GM12878 (cell line): ENCODE results near the gene BANP. TPM values are rescaled to one million over a fixed set of nuclear protein-coding genes. Genes with fewer than 3 reads are reported as not detected.

ENCODE experiments used
- ATAC-seq: fragments of 200-7000 bp; cut with Tn5 transposase; 3 replicates; pipeline ENCODE4 v1.9.1; 2020; ENCODE audit warnings: mild to moderate bottlenecking, moderate library complexity
- BruUV-seq: library from RNA; stranded (reverse); fragments of 400-500 nt; replicated peaks from 2 replicates; lab custom pipeline; 2021; lab: Mats Ljungman, UMichigan
- CTCF ChIA-PET: fragments of 300-600 bp; sonication (Branson Sonifier 250); formaldehyde crosslinking; extraction: SDS; loops from one replicate; lab custom pipeline; 2021; ENCODE audit warnings: inconsistent platforms; lab: Yijun Ruan, JAX
- POLR2A ChIA-PET: fragments of 350-600 bp; formaldehyde crosslinking; extraction: SDS; loops from one replicate; lab custom pipeline; 2021; ENCODE audit warnings: inconsistent platforms; lab: Charles Lee
- RAD21 ChIA-PET: fragments of 300-600 bp; sonication (Branson Sonifier 250); formaldehyde crosslinking; loops from one replicate; lab custom pipeline; 2023; ENCODE audit warnings: antibody characterized with exemption; ENCODE audit not compliant: unreplicated experiment; lab: Charles Lee
- SMC1A ChIA-PET: fragments of 300-600 bp; sonication (Branson Sonifier 250); formaldehyde crosslinking; loops from one replicate; lab custom pipeline; 2023; ENCODE audit not compliant: unreplicated experiment, uncharacterized antibody; lab: Charles Lee
- DNase-seq: peaks from one replicate; pipeline ENCODE4 v3.0.0-alpha.2; 2011; ENCODE audit warnings: low read depth, low spot score
- FAIRE-seq: peaks from 3 replicates; lab custom pipeline; 2011; peaks lifted over from hg19 to GRCh38; lab: Jason Lieb, UNC
- H2AFZ ChIP-seq: 2 replicates; pipeline ENCODE4 v1.6.0; 2011; ENCODE audit warnings: low read depth, low read length, control low read depth; ENCODE audit not compliant: control insufficient read depth
- H3K27ac ChIP-seq: 2 replicates; pipeline ENCODE4 v1.5.1; 2011; ENCODE audit warnings: control low read depth; ENCODE audit not compliant: control insufficient read depth, insufficient read depth
- H3K27me3 ChIP-seq, 2 experiments: replicated peaks in 1 of 2; 2 replicates each; pipeline versions ENCODE4 v1.6.0 to v1.6.1; 2011; ENCODE audit warnings: low read length in 1 of 2; ENCODE audit not compliant: control insufficient read depth in 2 of 2, insufficient read depth in 2 of 2
- H3K36me3 ChIP-seq, 2 experiments: 2 replicates each; pipeline ENCODE4 v1.5.1; 2011; ENCODE audit warnings: low read length in 1 of 2; ENCODE audit not compliant: control insufficient read depth in 2 of 2, insufficient read depth in 2 of 2
- H3K4me1 ChIP-seq: 2 replicates; pipeline ENCODE4 v1.6.1; 2011; ENCODE audit warnings: mild to moderate bottlenecking, low read length, moderate library complexity, mixed read lengths; ENCODE audit not compliant: control insufficient read depth, insufficient read depth
- H3K4me2 ChIP-seq: 2 replicates; pipeline ENCODE4 v1.6.0; 2011; ENCODE audit warnings: control low read depth; ENCODE audit not compliant: control insufficient read depth, insufficient read depth
- H3K4me3 ChIP-seq: fragments of 200-600 bp; sonication (generic); 2 replicates; pipeline ENCODE4 v1.5.1; 2016
- H3K79me2 ChIP-seq: 2 replicates; pipeline ENCODE4 v1.6.0; 2011; ENCODE audit warnings: low read length; ENCODE audit not compliant: control insufficient read depth, insufficient read depth
- H3K9ac ChIP-seq: 2 replicates; pipeline ENCODE4 v1.8.0; 2011; ENCODE audit warnings: low read length, control low read depth, mixed read lengths; ENCODE audit not compliant: control insufficient read depth, insufficient read depth
- H3K9me3 ChIP-seq: replicated peaks from 3 replicates; pipeline ENCODE4 v1.5.1; 2011; ENCODE audit warnings: mild to moderate bottlenecking, low read length; ENCODE audit not compliant: control insufficient read depth, insufficient read depth
- H4K20me1 ChIP-seq: 2 replicates; pipeline ENCODE4 v1.6.0; 2011; ENCODE audit not compliant: control insufficient read depth, insufficient read depth
- DPF2 ChIP-seq: fragments of 450-650 bp; IDR thresholded peaks from 2 replicates; pipeline ENCODE4 v1.6.1; 2017; ENCODE audit warnings: mild to moderate bottlenecking
- E2F8 ChIP-seq: fragments of 450-650 bp; IDR thresholded peaks from 2 replicates; pipeline ENCODE4 v1.6.1; 2018; ENCODE audit warnings: mild to moderate bottlenecking, low read depth, moderate library complexity; ENCODE audit not compliant: partially characterized antibody
- HDAC2 ChIP-seq: fragments of 200-600 bp; sonication (generic); IDR thresholded peaks from 2 replicates; pipeline ENCODE4 v1.6.1; 2017
- IRF4 ChIP-seq: IDR thresholded peaks from 2 replicates; pipeline ENCODE4 v1.6.1; 2011; ENCODE audit warnings: low read depth, low read length
- NFXL1 ChIP-seq: fragments of 450-650 bp; IDR thresholded peaks from 2 replicates; pipeline ENCODE4 v1.6.1; 2017; ENCODE audit warnings: antibody characterized with exemption, mild to moderate bottlenecking, borderline replicate concordance
- NR2F1 ChIP-seq: fragments of 450-650 bp; conservative IDR thresholded peaks from 2 replicates; pipeline ENCODE4 v1.6.1; 2017; ENCODE audit warnings: mild to moderate bottlenecking
- PAX8 ChIP-seq: fragments of 450-650 bp; IDR thresholded peaks from 2 replicates; pipeline ENCODE4 v1.6.1; 2017; ENCODE audit warnings: mild to moderate bottlenecking, moderate library complexity
- RFX5 ChIP-seq: IDR thresholded peaks from 2 replicates; pipeline ENCODE4 v1.6.1; 2011; ENCODE audit warnings: low read depth, low read length, improper control_type of control experiment
- TBL1XR1 ChIP-seq: IDR thresholded peaks from 2 replicates; pipeline ENCODE4 v1.6.1; 2012; ENCODE audit warnings: low read depth, low read length, improper control_type of control experiment
- TCF7 ChIP-seq: IDR thresholded peaks from 2 replicates; pipeline ENCODE4 v1.6.1; 2014; ENCODE audit warnings: antibody characterized with exemption, borderline replicate concordance
- ZNF622 ChIP-seq: fragments of 450-650 bp; IDR thresholded peaks from 2 replicates; pipeline ENCODE4 v1.6.1; 2017; ENCODE audit warnings: mild to moderate bottlenecking, inconsistent platforms
- WGBS: methylation state at CpG from one replicate; pipeline ENCODE4 v1.1.6; 2016; ENCODE audit warnings: low lambda C conversion rate; ENCODE audit not compliant: insufficient replicate concordance, insufficient coverage; ENCODE audit errors: missing lambda C conversion rate; 5-methylcytosine and 5-hydroxymethylcytosine counted together
- in situ Hi-C: fragments of 300-500 bp; cut with MboI; formaldehyde crosslinking; loops from 9 replicates; pipeline ENCODE4 v1.14.3; 2018; ENCODE audit warnings: mixed read lengths
- intact Hi-C: fragments of 100-400 bp; cut with micrococcal nuclease; formaldehyde crosslinking; loops from one replicate; pipeline ENCODE4 v1.14.2; 2022; ENCODE audit not compliant: unreplicated experiment
- polyA plus RNA-seq, 11 experiments: library from polyadenylated mRNA; depleted of rRNA in 4 of 11; unstranded in 6 of 11; stranded (reverse) in 5 of 11; fragments of >200 nt; fragmentation: Nextera tagmentation in 4 of 11; fragmentation: Illumina TruSeq in 1 of 11; extraction: Ambion mirVana in 4 of 11; extraction: Trizol in 1 of 11; gene quantifications; 1 replicate in 1 of 11; 2 replicates in 10 of 11; pipeline versions ENCODE4 v1.2.1 to v1.2.3, GENCODE V29; 2011 to 2016; ENCODE audit warnings: inconsistent platforms in 2 of 11, missing spikeins in 2 of 11, low read depth in 1 of 11
- total RNA-seq, 4 experiments: library from RNA; depleted of rRNA in 3 of 4; stranded (reverse); fragments of >200 nt in 3 of 4; fragmentation: Illumina TruSeq in 1 of 4; extraction: Trizol in 1 of 4; gene quantifications; 2 replicates each; pipeline versions ENCODE4 v1.2.1 to v1.2.3, GENCODE V29; 2013 to 2021

BANP gene
- total and polyA plus RNA-seq, 10 of the 15 experiments (the other 5 are each of a cell fraction or from before 2014, with no cell fraction given): 3.9 to 21.9 (median 12.2) TPM

- TF ChIP-seq E2F8 (no peak), RFX5 (no peak), ZNF622 (no peak), NR2F1 (no peak)
Observed at GRCh38 chr16:88060524-88061219, 109.4 kb downstream of the BANP start (continued).

GRCh38 chr16:88061346-88062110, 110.3 kb downstream of the BANP start:
- Histone ChIP-seq H4K20me1 (no peaks in the 10 kb centered on the region), H2AFZ (no peak overlapping the region), H3K27ac (no peak overlapping the region), H3K9me3 (no peaks in the 10 kb centered on the region), H3K9ac (no peak overlapping the region), H3K4me3 (no peak overlapping the region), H3K27me3 (no peaks in the 10 kb centered on the region), H3K36me3 (peaks cover 0 to 3% of the 10 kb centered on the region in 2 experiments; a peak in 3 of 4 replicates), H3K4me1 (no peaks in the 10 kb centered on the region), H3K4me2 (no peak overlapping the region), H3K79me2 (no peaks in the 10 kb centered on the region)
- in situ Hi-C loops (no loop called here), intact Hi-C loops (no loop called here)
- POLR2A ChIA-PET: no interaction called here
- BruUV-seq: no TSS peak
- RAD21 ChIA-PET: no interaction called here
- WGBS: 93% methylated on average over 9 of the region's 14 CpGs
- FAIRE-seq (no peak), DNase-seq (no peak), ATAC-seq (no peak)
- no peak for TF ChIP-seq IRF4
- no peak for TF ChIP-seq TCF7
- no peak for TF ChIP-seq DPF2
- TF ChIP-seq PAX8: no peak
- no peak for TF ChIP-seq NFXL1
- TF ChIP-seq TBL1XR1: no peak
- no peak for TF ChIP-seq HDAC2
- CTCF ChIA-PET: interaction anchor here (0.6 kb wide), 1 partner anchor 722 kb away, joined by 3 read pairs; no protein-coding TSS in a partner anchor
- SMC1A ChIA-PET: no interaction called here
